HG02981 (cell line): ENCODE data around the gene HIF1AN.

ENCODE experiments used
- ATAC-seq: cut with Tn5 transposase; IDR thresholded peaks from one replicate; pipeline ENCODE4 v1.9.1; 2021; ENCODE audit warnings: mild to moderate bottlenecking, moderate library complexity; ENCODE audit not compliant: unreplicated experiment

The HIF1AN gene

DNA sequence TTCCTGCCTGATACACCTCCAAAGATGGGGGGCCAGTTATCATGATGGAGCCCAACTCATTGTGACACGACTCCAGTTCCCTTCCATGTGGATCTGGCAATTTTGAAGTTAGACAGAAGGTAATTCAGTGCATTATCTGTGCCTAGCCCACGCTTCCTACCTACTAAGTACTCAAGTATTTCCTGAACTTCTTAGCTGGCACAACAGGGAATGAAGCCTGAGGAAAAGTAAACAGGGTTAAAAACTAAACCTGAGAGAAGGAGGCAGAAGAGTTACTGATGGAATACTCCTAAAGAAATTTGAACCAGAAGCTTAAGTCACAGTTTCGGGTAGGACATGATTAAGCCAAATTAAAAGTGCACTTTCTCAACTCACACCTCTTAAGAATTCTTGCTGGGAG is 14.9 kb upstream of the HIF1AN start:
- no peak for ATAC-seq

GRCh38 chr10:100522107-100522801 is 13.5 kb upstream of the HIF1AN start:
- no peak for ATAC-seq

GRCh38 chr10:100522945-100523344 is 12.8 kb upstream of the HIF1AN start:
- no peak for ATAC-seq

DNA sequence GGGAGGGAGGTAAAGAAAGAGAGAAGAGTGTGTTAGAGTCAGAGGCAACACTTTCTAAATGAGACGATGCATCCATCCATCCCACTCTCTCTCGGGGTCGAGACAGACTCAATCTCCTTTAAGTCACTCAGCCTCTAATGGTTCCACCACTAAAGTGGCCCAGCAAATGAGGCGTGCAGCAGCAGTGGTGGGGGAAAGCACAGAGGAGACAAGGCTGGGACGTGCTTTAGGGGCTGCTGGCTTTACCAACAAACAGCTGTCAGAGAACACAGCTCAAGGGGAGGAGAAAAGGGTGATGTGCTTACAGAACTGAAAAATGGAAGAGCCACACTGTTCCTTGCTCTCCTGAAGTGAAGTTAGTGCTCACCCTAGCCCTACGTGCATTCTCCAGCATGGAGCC is 11.5 kb upstream of the HIF1AN start:
- ATAC-seq: no peak

DNA sequence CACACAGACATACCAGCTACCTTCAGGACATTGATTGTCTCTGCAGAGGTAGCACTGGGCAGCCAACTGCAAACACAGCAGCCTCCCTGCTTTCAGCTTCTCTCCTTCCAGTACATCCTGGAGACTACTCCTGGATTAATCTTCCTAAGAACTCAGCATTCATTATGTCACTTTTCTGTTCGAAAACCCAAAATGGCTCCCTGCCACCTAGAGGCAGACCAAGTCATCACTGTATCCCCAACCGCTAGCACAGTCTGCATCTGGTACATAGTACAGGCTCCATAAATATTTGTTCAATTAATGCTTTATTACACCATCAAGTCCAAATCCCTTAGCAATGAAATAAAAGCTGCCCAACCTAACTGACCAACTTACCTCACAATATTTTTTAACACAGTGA is 11.1 kb upstream of the HIF1AN start:
- no peak for ATAC-seq

GRCh38 chr10:100528123-100528886 is 7.4 kb upstream of the HIF1AN start:
- ATAC-seq: no peak

DNA sequence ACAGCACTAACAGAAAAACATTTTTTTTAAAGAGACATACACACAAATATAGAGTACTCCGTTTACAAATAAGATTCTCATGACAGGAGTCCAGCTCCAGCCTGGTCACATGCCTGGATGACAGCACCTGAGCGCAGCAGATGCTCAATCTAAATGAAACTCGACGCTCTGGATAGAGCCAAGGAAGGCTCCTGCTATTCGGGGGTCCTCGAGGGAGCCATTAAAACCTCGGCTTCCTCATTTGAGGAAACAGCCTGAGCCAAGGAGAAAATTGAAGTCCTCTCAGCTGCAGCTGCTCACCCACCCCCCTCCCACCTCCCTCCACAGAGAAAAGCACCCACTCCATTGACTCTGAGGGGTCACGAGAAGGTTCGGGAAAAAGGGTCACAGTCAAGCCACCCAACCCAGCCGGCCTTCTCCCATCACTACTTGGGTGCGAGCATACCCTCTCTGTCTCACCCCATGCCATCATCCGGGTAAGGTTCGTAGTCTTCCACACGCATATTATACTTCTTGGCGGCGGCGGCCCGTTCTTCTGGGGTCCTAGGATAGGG is 6.7 kb upstream of the HIF1AN start:
- ATAC-seq: no peak

DNA sequence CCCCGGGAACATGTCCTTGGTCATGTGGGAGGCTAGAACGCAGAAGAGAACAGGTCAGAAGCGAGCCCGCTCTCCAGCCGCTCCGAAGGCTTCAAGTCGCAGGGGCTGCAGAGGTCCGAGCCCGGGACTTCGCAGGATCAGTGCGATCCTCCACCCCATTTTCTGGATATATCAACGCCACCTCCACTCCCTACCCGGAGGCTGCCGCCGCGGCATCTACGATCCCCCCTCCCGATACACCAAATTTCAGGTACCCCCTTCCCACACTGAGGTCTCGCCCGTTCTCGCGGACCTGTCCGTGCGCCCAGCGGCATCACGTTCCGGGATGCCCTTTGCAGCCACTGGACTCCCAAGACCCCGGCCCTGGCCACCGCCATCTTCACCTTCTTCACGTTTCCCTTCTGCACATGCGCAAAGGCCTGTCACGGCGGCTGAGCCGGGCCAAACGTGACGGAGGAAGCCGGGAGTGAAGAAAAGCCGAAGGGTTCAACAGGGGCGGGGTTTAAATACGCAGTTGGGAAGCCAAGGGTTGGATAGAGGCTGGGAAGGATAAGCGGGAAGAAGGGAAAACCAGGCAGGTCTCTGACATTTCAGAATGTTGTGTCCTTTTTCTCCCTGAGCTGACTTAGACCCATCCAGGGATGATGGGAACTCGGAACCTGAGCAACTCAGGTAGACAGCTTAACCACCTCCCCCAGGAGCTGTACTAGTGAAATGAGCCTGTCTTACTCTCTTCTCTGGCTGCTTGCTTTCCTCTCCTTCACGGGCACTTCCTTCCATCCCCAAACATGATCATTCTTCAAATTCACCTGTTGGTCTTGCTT is 6.1 kb upstream of the HIF1AN start, which contains the start of gene NDUFB8:
Gene NDUFB8, minus strand, starts transcription at position 397 of the 824 bp plus-strand sequence. Its CDS starts 20 bp downstream, at position 377.
- peak; percentile 65 for ATAC-seq

DNA sequence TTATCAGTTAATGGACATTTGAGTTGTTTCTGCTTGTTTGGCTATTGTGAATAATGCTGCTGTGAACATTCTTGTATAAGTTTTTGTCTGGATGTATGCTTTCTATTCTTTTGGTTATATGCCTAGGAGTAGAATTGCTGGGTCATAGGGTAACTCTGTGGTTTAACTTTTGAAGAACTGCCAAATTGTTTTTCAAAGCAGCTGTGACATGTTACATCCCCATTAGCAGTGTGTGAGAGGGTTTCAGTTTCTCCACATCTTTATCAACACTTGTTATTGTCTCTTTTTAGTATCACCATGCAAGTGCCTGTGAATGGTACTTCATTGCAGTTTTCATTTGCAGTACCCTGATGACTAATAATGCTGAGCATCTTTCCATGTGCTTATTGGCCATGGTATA is 4.0 kb upstream of the HIF1AN start:
- no peak for ATAC-seq

DNA sequence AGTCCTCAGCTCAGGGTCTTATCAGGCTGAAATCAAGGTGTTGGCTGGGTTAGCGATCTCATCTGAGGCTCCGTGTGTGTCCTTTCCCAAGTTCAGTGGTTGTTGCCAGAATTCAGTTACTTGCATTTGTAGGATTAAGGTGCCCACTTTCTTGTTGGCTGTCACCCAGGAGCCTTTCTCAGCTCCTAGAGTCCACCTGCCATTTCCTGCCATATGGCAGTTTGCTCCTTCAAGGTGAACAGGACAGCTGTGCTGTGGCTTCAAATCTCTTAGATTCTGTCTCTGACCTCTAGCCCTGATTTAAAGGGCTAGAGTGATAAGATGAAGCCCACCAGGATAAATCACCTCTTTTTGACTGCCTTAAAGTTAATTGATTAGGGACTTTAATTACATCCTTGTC is 1.0 kb upstream of the HIF1AN start:
- no peak for ATAC-seq

DNA sequence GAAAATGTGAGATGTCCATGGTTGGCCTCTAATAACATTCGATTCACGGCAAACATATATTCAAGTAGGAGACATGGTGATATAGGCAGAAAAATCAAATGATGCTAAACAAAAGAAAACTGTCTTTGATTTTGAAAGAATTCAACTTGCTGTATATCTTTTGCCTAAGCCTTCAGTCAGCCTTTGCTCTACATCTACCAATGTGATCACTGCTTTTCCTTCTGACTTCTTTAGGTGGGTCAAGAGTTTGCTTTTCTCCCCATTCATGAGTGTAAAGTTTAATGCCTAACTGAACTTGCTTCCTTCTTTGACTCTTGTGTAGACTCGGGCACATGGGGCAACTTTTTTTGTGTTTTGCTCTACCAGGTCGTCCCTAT is 417 bp upstream of the HIF1AN start:
- peak; percentile 13 for ATAC-seq

DNA sequence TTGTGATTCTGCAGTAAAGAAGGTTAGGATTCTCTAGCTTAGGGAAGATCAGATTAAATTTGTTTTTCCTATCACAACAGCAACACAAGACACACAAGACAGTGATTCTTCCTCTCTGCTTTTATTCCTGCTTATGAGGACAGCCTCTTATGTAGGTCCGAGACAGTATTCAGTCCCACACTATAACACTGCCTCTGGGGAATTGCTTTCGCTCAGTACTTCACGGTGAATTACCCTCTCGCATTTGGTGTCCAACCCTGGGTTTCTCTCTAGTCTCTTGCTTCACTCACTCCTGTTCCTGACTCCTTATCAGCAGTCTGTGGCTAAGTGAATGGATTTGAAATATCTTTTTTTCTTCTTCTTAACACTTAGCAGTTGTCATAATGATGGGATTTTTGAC is 1.7 kb downstream of the HIF1AN start:
- ATAC-seq: no peak

- no peak for ATAC-seq
Observed at GRCh38 chr10:100544950-100545349, 9.2 kb downstream of the HIF1AN start.

DNA sequence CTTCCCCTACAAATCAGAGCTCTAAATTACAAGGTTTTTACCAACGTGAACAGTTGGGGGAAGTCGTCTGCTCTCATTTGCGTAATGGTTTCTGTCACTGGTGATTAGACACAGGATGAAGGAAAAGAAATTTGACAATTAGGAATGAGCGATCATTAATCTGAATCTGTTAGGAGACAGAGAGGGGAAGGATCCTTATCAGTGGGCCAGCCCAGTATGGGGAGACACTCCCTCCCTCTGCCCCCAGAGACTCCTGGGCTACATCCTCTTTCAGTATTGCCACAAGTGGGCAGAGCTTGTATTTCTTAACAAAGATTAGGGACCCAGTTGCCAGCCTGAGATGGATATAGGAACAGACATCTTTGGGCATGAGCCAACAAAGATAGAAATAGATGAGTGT is 15.5 kb downstream of the HIF1AN start:
- ATAC-seq: no peak

DNA sequence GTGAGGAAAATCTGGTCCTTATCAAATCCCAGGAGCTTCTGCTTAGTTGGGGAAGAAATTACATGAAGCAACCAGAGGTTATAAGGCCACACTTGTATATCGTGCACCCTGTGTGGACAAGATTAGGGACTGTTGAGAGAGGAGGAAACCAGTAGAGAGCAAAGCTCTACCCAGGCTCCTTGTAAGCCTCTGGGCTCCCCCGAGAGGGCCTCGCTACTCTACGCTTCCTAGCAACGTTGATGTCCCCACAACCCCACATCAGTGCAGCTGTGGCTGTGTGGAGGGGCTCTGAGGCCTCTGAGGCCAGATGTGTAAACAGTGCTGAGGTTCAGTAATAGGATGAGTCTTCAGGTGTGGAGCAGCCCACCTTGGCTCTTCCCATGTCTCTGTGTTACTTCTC is 16.0 kb downstream of the HIF1AN start:
- ATAC-seq: no peak

GRCh38 chr10:100553929-100554328 is 18.2 kb downstream of the HIF1AN start:
- ATAC-seq: no peak

DNA sequence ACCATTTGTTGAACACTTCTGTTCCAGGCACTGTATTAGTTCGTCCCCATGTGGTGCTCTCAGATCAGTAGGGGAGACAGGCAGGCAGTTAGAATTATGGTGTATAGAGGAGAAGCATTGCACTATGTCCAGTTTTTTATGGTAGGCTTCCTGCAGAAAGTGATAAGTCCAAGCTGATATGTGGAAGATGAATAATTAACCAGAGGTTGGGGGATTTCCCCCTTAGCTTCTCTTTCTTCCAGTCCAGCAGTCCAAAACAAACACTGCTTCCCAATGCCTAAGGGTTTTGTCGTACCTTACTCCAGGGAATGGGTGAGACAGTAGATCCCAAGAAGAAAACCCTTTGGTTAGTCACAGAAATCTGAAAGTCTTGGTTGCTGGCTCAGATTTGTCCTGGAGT is 19.2 kb downstream of the HIF1AN start:
- ATAC-seq: no peak

DNA sequence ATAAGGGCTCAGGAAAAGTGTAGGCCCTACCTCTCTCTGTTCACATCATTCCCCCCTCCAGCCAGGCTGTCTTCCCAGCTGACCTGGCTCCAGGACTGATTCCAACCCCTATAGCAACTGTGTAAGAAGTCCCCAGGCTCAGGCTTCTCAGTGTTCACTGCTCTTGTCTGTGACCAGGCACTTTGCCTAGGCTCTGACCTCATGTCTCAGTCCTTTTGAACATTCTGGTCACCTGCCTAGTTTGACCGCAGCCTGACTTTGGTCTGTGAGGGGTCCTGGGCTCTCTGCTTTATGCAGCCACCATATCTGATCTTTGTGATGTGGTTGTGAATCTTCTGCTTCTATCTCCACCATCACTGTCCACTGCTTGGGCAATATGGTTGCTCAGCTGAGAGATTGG is 24.5 kb downstream of the HIF1AN start:
- ATAC-seq: no peak

GRCh38 chr10:100561005-100561404 is 25.3 kb downstream of the HIF1AN start:
- ATAC-seq: no peak

DNA sequence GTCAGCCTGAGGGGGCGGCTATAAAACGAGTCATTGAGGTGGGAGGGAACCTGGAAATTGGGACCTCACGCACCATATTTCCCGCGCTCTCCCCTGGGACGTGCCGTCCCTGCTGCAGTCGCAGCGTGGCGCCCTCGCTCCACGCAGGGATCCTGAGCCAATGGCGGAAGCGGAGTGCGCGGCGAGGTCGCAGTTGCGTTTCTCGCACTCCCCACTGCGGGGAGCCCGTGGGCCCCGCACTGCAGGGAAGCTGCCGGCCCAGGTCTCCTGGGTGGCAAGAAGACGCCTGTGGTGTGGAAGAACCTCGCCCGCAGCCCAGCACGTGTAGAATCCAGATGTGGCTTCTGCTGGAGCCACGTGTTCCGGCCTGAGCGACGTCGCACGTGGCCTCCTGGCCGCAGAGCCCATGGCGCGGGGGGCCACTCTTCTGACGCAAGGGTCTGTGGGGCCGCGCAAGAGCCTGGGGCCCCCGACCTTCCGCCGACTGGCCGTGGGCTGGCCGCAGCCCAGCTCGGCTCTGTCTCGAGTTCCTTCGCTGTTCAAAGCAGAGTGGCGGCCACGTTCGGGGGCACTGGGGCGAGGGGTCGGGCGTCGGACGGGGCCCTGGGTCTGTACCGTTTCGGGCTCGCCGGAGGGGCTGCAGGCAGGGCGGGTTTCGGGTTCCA is 26.4 kb downstream of the HIF1AN start:
- ATAC-seq: peak; percentile 69
